ENCODE results near the gene PTPN3. TPM values are rescaled to one million over a fixed set of nuclear protein-coding genes. Genes with fewer than 3 reads are reported as not detected.

PTPN3 gene
- polyA plus RNA-seq, 3 donors = not detected

DNA sequence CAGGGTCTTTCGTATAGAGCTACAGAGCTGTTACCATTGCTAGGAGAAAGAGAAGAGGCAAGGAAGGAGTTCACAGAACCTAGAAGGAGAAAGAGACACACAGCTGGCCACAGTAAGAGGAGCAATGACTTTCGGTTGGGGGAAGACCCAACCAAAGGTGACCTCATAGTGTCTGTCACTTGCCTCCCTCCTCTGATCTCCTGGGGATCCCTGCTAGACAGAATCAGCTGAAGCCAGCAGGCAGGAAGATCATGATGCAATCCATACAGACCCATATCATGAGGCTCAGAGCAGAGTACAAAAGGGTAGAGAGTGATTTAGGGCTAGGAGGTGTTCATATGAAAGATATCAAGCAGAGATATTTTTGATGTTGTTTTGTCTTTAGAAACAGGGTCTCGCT lies 151.2 kb downstream of the PTPN3 start:
- no peaks in the 10 kb centered on the region for H4K20me1 ChIP-seq (ENCODE audit: insufficient read depth, low read length)
- Mint-ChIP-seq H3K4me3 (no peak overlapping the region), H3K27me3 (ENCODE audit: low read depth in 3 of 3) (peaks cover 3 to 19% (median 10%) of the 10 kb centered on the region in 3 donors), H3K27ac (no peak overlapping the region), H3K4me1 (no peaks in the 10 kb centered on the region), H3K36me3 (no peaks in the 10 kb centered on the region), H3K9me3 (no peaks in the 10 kb centered on the region)
- H3K36me3 ChIP-seq (replicated peaks in 1 of 2; ENCODE audit: control insufficient read depth in 1 of 2, insufficient read depth in 2 of 2, low read length in 2 of 2) = no peaks in the 10 kb centered on the region
- TF ChIP-seq, protein P1, sequence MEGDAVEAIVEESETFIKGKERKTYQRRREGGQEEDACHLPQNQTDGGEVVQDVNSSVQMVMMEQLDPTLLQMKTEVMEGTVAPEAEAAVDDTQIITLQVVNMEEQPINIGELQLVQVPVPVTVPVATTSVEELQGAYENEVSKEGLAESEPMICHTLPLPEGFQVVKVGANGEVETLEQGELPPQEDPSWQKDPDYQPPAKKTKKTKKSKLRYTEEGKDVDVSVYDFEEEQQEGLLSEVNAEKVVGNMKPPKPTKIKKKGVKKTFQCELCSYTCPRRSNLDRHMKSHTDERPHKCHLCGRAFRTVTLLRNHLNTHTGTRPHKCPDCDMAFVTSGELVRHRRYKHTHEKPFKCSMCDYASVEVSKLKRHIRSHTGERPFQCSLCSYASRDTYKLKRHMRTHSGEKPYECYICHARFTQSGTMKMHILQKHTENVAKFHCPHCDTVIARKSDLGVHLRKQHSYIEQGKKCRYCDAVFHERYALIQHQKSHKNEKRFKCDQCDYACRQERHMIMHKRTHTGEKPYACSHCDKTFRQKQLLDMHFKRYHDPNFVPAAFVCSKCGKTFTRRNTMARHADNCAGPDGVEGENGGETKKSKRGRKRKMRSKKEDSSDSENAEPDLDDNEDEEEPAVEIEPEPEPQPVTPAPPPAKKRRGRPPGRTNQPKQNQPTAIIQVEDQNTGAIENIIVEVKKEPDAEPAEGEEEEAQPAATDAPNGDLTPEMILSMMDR (IDR thresholded peaks at IDR 0.05) = no peak
- no peak overlapping the region for H2AFZ ChIP-seq (ENCODE audit: insufficient read depth, low read depth, low read length, poor library complexity, severe bottlenecking)
- H3K4me3 ChIP-seq (replicated peaks in 1 of 3; ENCODE audit: low read depth in 2 of 3, low read length in 3 of 3) = no peak overlapping the region
- no peak overlapping the region for H3K9ac ChIP-seq (ENCODE audit: insufficient read depth, low read length, poor library complexity, severe bottlenecking)
- no peaks in the 10 kb centered on the region for H3K79me2 ChIP-seq (ENCODE audit: insufficient read depth, low read length)
- H3K27me3 ChIP-seq (ENCODE audit: control insufficient read depth in 2 of 2, insufficient read depth in 2 of 2, low read length in 2 of 2) = no peaks in the 10 kb centered on the region
- intact Hi-C loops (cut with micrococcal nuclease) = no loop called here
- no peaks in the 10 kb centered on the region for H3K9me3 ChIP-seq (replicated peaks in 1 of 2; ENCODE audit: control insufficient read depth in 1 of 2, insufficient read depth in 1 of 2, low read length in 2 of 2)
- H3K4me1 ChIP-seq (ENCODE audit: control insufficient read depth in 1 of 2, insufficient read depth in 2 of 2, low read length in 2 of 2) = no peaks in the 10 kb centered on the region
- DNase-seq = no peak
- H3K4me2 ChIP-seq (replicated peaks; ENCODE audit: extremely low read depth, low read length, poor library complexity, severe bottlenecking) = no peak overlapping the region
- WGBS (ENCODE audit: insufficient coverage) = 95% methylated on average over 2 of the region's 3 CpGs
- no peak overlapping the region for H3K27ac ChIP-seq (ENCODE audit: low read depth in 1 of 2, low read length in 2 of 2)

DNA sequence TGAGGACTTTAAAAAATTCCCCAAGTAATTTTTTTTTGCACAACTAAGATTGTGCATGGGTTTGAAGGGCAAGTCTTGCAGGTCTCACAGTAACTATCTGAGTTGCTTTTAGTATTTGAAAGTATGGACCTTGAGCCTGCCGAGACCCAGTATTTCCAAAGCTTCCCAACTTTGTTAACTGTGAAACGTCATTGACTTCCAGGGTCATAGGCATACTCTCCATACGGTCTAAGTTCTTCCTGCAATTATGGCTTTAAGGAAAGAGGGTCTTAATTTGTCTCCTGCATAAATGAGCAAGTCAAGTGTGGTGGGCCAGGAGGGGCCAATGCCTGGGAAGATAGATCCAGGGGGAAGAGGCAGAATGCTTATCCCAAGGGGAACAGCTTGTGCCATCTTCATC lies 153.2 kb downstream of the PTPN3 start:
- Mint-ChIP-seq H3K27me3 (ENCODE audit: low read depth in 3 of 3) (peaks cover 10 to 14% (median 12%) of the 10 kb centered on the region in 3 donors), H3K4me3 (no peak overlapping the region), H3K27ac (no peak overlapping the region), H3K36me3 (no peaks in the 10 kb centered on the region), H3K4me1 (no peaks in the 10 kb centered on the region), H3K9me3 (peaks cover 0 to 3% (median 0%) of the 10 kb centered on the region in 7 donors)
- H3K4me2 ChIP-seq (replicated peaks; ENCODE audit: extremely low read depth, low read length, poor library complexity, severe bottlenecking) = no peak overlapping the region
- H2AFZ ChIP-seq (ENCODE audit: insufficient read depth, low read depth, low read length, poor library complexity, severe bottlenecking) = no peak overlapping the region
- DNase-seq = no peak
- H3K27ac ChIP-seq (ENCODE audit: low read depth in 1 of 2, low read length in 2 of 2) = no peak overlapping the region
- H3K36me3 ChIP-seq (replicated peaks in 1 of 2; ENCODE audit: control insufficient read depth in 1 of 2, insufficient read depth in 2 of 2, low read length in 2 of 2) = no peaks in the 10 kb centered on the region
- H3K79me2 ChIP-seq (ENCODE audit: insufficient read depth, low read length) = no peaks in the 10 kb centered on the region
- no peaks in the 10 kb centered on the region for H3K9me3 ChIP-seq (replicated peaks in 1 of 2; ENCODE audit: control insufficient read depth in 1 of 2, insufficient read depth in 1 of 2, low read length in 2 of 2)
- no peaks in the 10 kb centered on the region for H4K20me1 ChIP-seq (ENCODE audit: insufficient read depth, low read length)
- H3K4me1 ChIP-seq (ENCODE audit: control insufficient read depth in 1 of 2, insufficient read depth in 2 of 2, low read length in 2 of 2) = no peaks in the 10 kb centered on the region
- H3K4me3 ChIP-seq (replicated peaks in 1 of 3; ENCODE audit: low read depth in 2 of 3, low read length in 3 of 3) = no peak overlapping the region
- TF ChIP-seq, protein P1 (IDR thresholded peaks at IDR 0.05) = no peak
- no peak overlapping the region for H3K9ac ChIP-seq (ENCODE audit: insufficient read depth, low read length, poor library complexity, severe bottlenecking)
- H3K27me3 ChIP-seq (ENCODE audit: control insufficient read depth in 2 of 2, insufficient read depth in 2 of 2, low read length in 2 of 2) = no peaks in the 10 kb centered on the region
- WGBS (ENCODE audit: insufficient coverage) = 100% methylated on average over 1 of the region's 3 CpGs
- intact Hi-C loops (cut with micrococcal nuclease) = no loop called here

Data from CD14-positive monocyte (primary cell).